GM18508 (cell line): ENCODE data around the gene TRMT61B.

Experiments
- ATAC-seq: cut with Tn5 transposase; IDR thresholded peaks from one replicate; pipeline ENCODE4 v1.9.1; 2021; ENCODE audit warnings: moderate number of reproducible peaks; ENCODE audit not compliant: insufficient read depth, unreplicated experiment

The TRMT61B gene

GRCh38 chr2:28870146-28870891 is at the start of gene TRMT61B:
Gene TRMT61B (minus strand): TSS chr2:28870309. CDS start chr2:28870277, 32 bp downstream.
- peak; percentile 80 for ATAC-seq

- ATAC-seq = no peak
These were observed 45.8 kb upstream of the TRMT61B start for GRCh38 chr2:28915939-28916338.

- ATAC-seq = no peak
These were observed 39.7 kb upstream of the TRMT61B start for GRCh38 chr2:28909655-28910353.

GRCh38 chr2:28908172-28908571 is 38.1 kb upstream of the TRMT61B start:
- no peak for ATAC-seq

GRCh38 chr2:28906821-28907220 is 36.7 kb upstream of the TRMT61B start:
- ATAC-seq = no peak

- ATAC-seq = no peak
These were observed 36.3 kb upstream of the TRMT61B start for GRCh38 chr2:28906376-28906775.

- ATAC-seq = no peak
These were observed 35.4 kb upstream of the TRMT61B start for GRCh38 chr2:28905533-28905932.

GRCh38 chr2:28904802-28905457 is 34.8 kb upstream of the TRMT61B start:
- ATAC-seq = no peak

- no peak for ATAC-seq
These were observed 34.2 kb upstream of the TRMT61B start for GRCh38 chr2:28904295-28904694.

- no peak for ATAC-seq
These were observed 32.5 kb upstream of the TRMT61B start for GRCh38 chr2:28902584-28902983.

GRCh38 chr2:28901841-28902240 is 31.7 kb upstream of the TRMT61B start:
- no peak for ATAC-seq

GRCh38 chr2:28901202-28901601 is 31.1 kb upstream of the TRMT61B start:
- ATAC-seq = no peak

- no peak for ATAC-seq
These were observed 27.9 kb upstream of the TRMT61B start for GRCh38 chr2:28898048-28898447.

GRCh38 chr2:28896906-28897305 is 26.8 kb upstream of the TRMT61B start:
- no peak for ATAC-seq

- peak; percentile 4 for ATAC-seq
These were observed 25.2 kb upstream of the TRMT61B start for GRCh38 chr2:28895189-28895893.

GRCh38 chr2:28894470-28895188 is 24.5 kb upstream of the TRMT61B start, which contains the start of gene WDR43:
Gene WDR43 (plus strand): TSS chr2:28894667. CDS start chr2:28894699, 32 bp downstream.
- ATAC-seq = peak; percentile 74

- no peak for ATAC-seq
These were observed 23.4 kb upstream of the TRMT61B start for GRCh38 chr2:28893488-28893887.

GRCh38 chr2:28880193-28880592 is 10.1 kb upstream of the TRMT61B start:
- ATAC-seq = no peak

GRCh38 chr2:28871620-28872019 is 1.5 kb upstream of the TRMT61B start:
- no peak for ATAC-seq
